Urinary bladder (tissue), 4 donors: ENCODE results near the gene GJD4. TPM values are rescaled to one million over a fixed set of nuclear protein-coding genes. Genes with fewer than 3 reads are reported as not detected.

Source experiments
- DNase-seq: peaks from one replicate; pipeline ENCODE4 v3.0.0-alpha.2; 2015; ENCODE audit errors: extremely low spot score
- H3K27ac ChIP-seq: one replicate; pipeline ENCODE4 v1.5.1; 2013; ENCODE audit warnings: low read depth, mild to moderate bottlenecking, moderate library complexity
- H3K36me3 ChIP-seq: one replicate; pipeline ENCODE4 v1.6.1; 2013; ENCODE audit warnings: mild to moderate bottlenecking, moderate library complexity; ENCODE audit not compliant: insufficient read depth
- H3K4me1 ChIP-seq: one replicate; pipeline ENCODE4 v1.6.1; 2013; ENCODE audit warnings: mild to moderate bottlenecking, moderate library complexity; ENCODE audit not compliant: insufficient read depth
- H3K4me3 ChIP-seq: one replicate; pipeline ENCODE4 v1.5.1; 2013; ENCODE audit warnings: low read depth, low read length
- WGBS: extraction: QIAGEN DNeasy Blood & Tissue Kit; methylation state at CpG from one replicate; pipeline ENCODE4 v1.1.7; 2013; 5-methylcytosine and 5-hydroxymethylcytosine counted together
- polyA plus RNA-seq: library from polyadenylated mRNA; stranded (reverse); fragments of 200-250 nt; gene quantifications from one replicate; pipeline ENCODE4 v1.2.3, GENCODE V29; 2013
- total RNA-seq: library from RNA; depleted of rRNA; stranded (reverse); fragments of >200 nt; gene quantifications from one replicate; pipeline ENCODE4 v1.2.3, GENCODE V29; 2014
- donor health status: healthy with polysubstance abuse.
- donor health status: healthy.

The GJD4 gene
- total and polyA plus RNA-seq, 2 donors = not detected

- Histone ChIP-seq H3K4me3 (no peak overlapping the region), H3K36me3 (no peaks in the 10 kb centered on the region), H3K27ac (no peak overlapping the region), H3K4me1 (no peaks in the 10 kb centered on the region)
- WGBS = 68% methylated on average over 8 of the region's 8 CpGs
- DNase-seq = no peak
Measured at GRCh38 chr10:35613597-35614226, 8.6 kb downstream of the GJD4 start.

- Histone ChIP-seq H3K4me1 (no peaks in the 10 kb centered on the region), H3K27ac (no peak overlapping the region), H3K36me3 (no peaks in the 10 kb centered on the region), H3K4me3 (no peak overlapping the region)
- WGBS = 62% methylated on average over 5 of the region's 5 CpGs
- DNase-seq = no peak
Measured at GRCh38 chr10:35614312-35614711, 9.2 kb downstream of the GJD4 start.

GRCh38 chr10:35626971-35627507, 21.9 kb downstream of the GJD4 start:
- Histone ChIP-seq H3K4me1 (no peaks in the 10 kb centered on the region), H3K4me3 (no peak overlapping the region), H3K27ac (no peak overlapping the region), H3K36me3 (no peaks in the 10 kb centered on the region)
- DNase-seq = no peak
- 86% methylated on average over 6 of the region's 6 CpGs for WGBS

- Histone ChIP-seq H3K27ac (no peak overlapping the region), H3K4me1 (no peaks in the 10 kb centered on the region), H3K36me3 (no peaks in the 10 kb centered on the region), H3K4me3 (no peak overlapping the region)
- WGBS = 91% methylated on average over 1 of the region's 1 CpG
- DNase-seq = no peak
Measured at GRCh38 chr10:35631404-35631803, 26.3 kb downstream of the GJD4 start.

- Histone ChIP-seq H3K4me3 (no peak overlapping the region), H3K27ac (no peak overlapping the region), H3K36me3 (no peaks in the 10 kb centered on the region), H3K4me1 (no peaks in the 10 kb centered on the region)
- DNase-seq = no peak
Measured at GRCh38 chr10:35632027-35632426, 26.9 kb downstream of the GJD4 start.

GRCh38 chr10:35633006-35633980, 28.2 kb downstream of the GJD4 start:
- 58% methylated on average over 12 of the region's 12 CpGs for WGBS
- no peak for DNase-seq
- no peak overlapping the region for H3K27ac ChIP-seq
- no peaks in the 10 kb centered on the region for H3K4me1 ChIP-seq
- no peak overlapping the region for H3K4me3 ChIP-seq
- no peaks in the 10 kb centered on the region for H3K36me3 ChIP-seq

- Histone ChIP-seq H3K4me3 (no peak overlapping the region), H3K4me1 (no peaks in the 10 kb centered on the region), H3K27ac (no peak overlapping the region), H3K36me3 (no peaks in the 10 kb centered on the region)
- no peak for DNase-seq
- WGBS = 14% methylated on average over 6 of the region's 6 CpGs
Measured at GRCh38 chr10:35635576-35635975, 30.4 kb downstream of the GJD4 start.

GRCh38 chr10:35636956-35637355, 31.8 kb downstream of the GJD4 start:
- 71% methylated on average over 7 of the region's 7 CpGs for WGBS
- no peaks in the 10 kb centered on the region for H3K4me1 ChIP-seq
- H3K27ac ChIP-seq = no peak overlapping the region
- no peak overlapping the region for H3K4me3 ChIP-seq
- DNase-seq = no peak
- no peaks in the 10 kb centered on the region for H3K36me3 ChIP-seq

- Histone ChIP-seq H3K4me1 (no peaks in the 10 kb centered on the region), H3K27ac (no peak overlapping the region), H3K36me3 (no peaks in the 10 kb centered on the region), H3K4me3 (no peak overlapping the region)
- 65% methylated on average over 8 of the region's 8 CpGs for whole genome bisulfite sequencing
- no peak for DNase-seq
Measured at GRCh38 chr10:35637462-35637861, 32.3 kb downstream of the GJD4 start.

GRCh38 chr10:35638101-35638500, 33.0 kb downstream of the GJD4 start:
- no peaks in the 10 kb centered on the region for H3K4me1 ChIP-seq
- DNase-seq = no peak
- no peaks in the 10 kb centered on the region for H3K36me3 ChIP-seq
- no peak overlapping the region for H3K4me3 ChIP-seq
- 97% methylated on average over 4 of the region's 4 CpGs for WGBS
- H3K27ac ChIP-seq = no peak overlapping the region

GRCh38 chr10:35639021-35639727, 34.0 kb downstream of the GJD4 start:
- DNase-seq = no peak
- H3K4me1 ChIP-seq = no peaks in the 10 kb centered on the region
- WGBS = 28% methylated on average over 57 of the region's 57 CpGs
- no peak overlapping the region for H3K27ac ChIP-seq
- no peak overlapping the region for H3K4me3 ChIP-seq
- no peaks in the 10 kb centered on the region for H3K36me3 ChIP-seq

GRCh38 chr10:35639728-35640401, 34.7 kb downstream of the GJD4 start:
- DNase-seq = no peak
- no peaks in the 10 kb centered on the region for H3K36me3 ChIP-seq
- H3K4me1 ChIP-seq = no peaks in the 10 kb centered on the region
- H3K27ac ChIP-seq = no peak overlapping the region
- H3K4me3 ChIP-seq = peak overlapping the region; percentile 86
- 11% methylated on average over 68 of the region's 83 CpGs for WGBS

GRCh38 chr10:35640474-35640873, 35.3 kb downstream of the GJD4 start:
- DNase-seq = no peak
- Histone ChIP-seq H3K4me3 (peak overlapping the region; percentile 86), H3K36me3 (no peaks in the 10 kb centered on the region), H3K27ac (no peak overlapping the region), H3K4me1 (no peaks in the 10 kb centered on the region)
- WGBS = under 1% methylated on average over 53 of the region's 53 CpGs
